BJ (cell line): ENCODE measurements around the gene OGFRL1. TPM values are rescaled to one million over a fixed set of nuclear protein-coding genes. Genes with fewer than 3 reads are reported as not detected.

Experiments used
- CTCF ChIA-PET: fragments of 350-600 bp; formaldehyde crosslinking; extraction: SDS; loops from one replicate; lab custom pipeline; 2021; ENCODE audit warnings: antibody characterized with exemption, inconsistent platforms; lab: Yijun Ruan, JAX
- POLR2A ChIA-PET: fragments of 300-600 bp; sonication (Branson Sonifier 250); formaldehyde crosslinking; extraction: SDS; loops from one replicate; lab custom pipeline; 2021; ENCODE audit warnings: antibody characterized with exemption; lab: Charles Lee
- DNase-seq: peaks from one replicate; pipeline ENCODE4 v3.0.0-alpha.2; 2011; ENCODE audit warnings: low read depth
- H3K27me3 ChIP-seq: 2 replicates; pipeline ENCODE4 v1.6.0; 2011; ENCODE audit warnings: low read length; ENCODE audit not compliant: control insufficient read depth, insufficient read depth
- H3K36me3 ChIP-seq: 2 replicates; pipeline ENCODE4 v1.5.1; 2011; ENCODE audit warnings: low read length; ENCODE audit not compliant: control insufficient read depth, insufficient read depth
- H3K4me3 ChIP-seq: 2 replicates; pipeline ENCODE4 v1.5.1; 2011; ENCODE audit warnings: low read depth, mild to moderate bottlenecking, control low read depth, low read length
- polyA plus RNA-seq: library from polyadenylated mRNA; depleted of rRNA; stranded (reverse); fragments of >200 nt; gene quantifications from 2 replicates; pipeline ENCODE4 v1.2.3, GENCODE V29; 2011
- TF ChIP-seq, protein P1 (sequence below): IDR thresholded peaks from 2 replicates; pipeline ENCODE4 v1.5.1; 2011; ENCODE audit warnings: low read depth, mild to moderate bottlenecking, control low read depth, inconsistent platforms, low read length, moderate library complexity; ENCODE audit not compliant: insufficient read depth

OGFRL1 gene
- polyA plus RNA-seq, 1 experiment = 5.2 TPM

DNA sequence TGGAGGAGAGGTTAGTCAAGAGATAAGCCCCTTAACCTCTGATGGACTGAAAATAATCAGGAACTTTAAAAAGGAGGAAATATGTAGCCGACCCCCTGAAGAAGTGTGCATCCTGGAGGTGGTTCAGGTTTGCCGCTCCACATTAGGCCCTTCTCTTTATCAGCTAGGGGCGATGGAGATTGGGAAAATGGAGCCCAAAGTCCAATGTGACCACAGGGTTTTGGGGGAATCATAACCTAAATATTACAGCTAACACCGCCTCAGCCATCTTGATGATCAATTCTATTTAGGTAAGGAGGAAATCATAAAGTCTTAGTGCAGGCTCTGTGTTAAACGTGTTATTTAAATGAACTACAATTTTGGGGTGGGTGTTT is 1.2 kb downstream of the OGFRL1 start:
- ChIA-PET POLR2A (no interaction called here), CTCF (interaction anchor here (0.6 to 1.8 kb wide), 5 partner anchors 10 to 223 kb away, joined by 3 to 6 read pairs (median 4); no protein-coding TSS in a partner anchor)
- no peaks in the 10 kb centered on the region for H3K27me3 ChIP-seq
- H3K36me3 ChIP-seq = no peaks in the 10 kb centered on the region
- TF ChIP-seq, protein P1, sequence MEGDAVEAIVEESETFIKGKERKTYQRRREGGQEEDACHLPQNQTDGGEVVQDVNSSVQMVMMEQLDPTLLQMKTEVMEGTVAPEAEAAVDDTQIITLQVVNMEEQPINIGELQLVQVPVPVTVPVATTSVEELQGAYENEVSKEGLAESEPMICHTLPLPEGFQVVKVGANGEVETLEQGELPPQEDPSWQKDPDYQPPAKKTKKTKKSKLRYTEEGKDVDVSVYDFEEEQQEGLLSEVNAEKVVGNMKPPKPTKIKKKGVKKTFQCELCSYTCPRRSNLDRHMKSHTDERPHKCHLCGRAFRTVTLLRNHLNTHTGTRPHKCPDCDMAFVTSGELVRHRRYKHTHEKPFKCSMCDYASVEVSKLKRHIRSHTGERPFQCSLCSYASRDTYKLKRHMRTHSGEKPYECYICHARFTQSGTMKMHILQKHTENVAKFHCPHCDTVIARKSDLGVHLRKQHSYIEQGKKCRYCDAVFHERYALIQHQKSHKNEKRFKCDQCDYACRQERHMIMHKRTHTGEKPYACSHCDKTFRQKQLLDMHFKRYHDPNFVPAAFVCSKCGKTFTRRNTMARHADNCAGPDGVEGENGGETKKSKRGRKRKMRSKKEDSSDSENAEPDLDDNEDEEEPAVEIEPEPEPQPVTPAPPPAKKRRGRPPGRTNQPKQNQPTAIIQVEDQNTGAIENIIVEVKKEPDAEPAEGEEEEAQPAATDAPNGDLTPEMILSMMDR = no peak
- peak overlapping the region; percentile 70 for H3K4me3 ChIP-seq
- DNase-seq = no peak

DNA sequence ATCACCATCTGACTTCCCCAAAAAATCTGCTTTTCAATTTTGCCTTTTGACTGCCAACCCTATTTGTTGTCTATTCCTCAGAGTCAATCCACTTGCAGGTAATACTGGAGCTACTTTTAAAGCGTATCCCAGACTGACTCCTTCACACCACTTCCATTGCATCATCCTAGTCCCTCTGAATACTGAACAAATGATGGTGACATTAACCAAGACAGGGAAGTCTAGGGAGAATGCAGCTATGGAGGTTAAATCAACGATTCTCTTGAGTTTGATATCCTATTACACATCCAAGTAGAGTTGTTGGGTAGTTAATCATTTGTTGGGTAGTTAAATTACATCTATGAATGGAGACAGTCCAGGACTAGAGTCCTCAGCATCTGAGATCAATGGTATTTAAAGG is 2.0 kb downstream of the OGFRL1 start:
- no peak for DNase-seq
- no peak overlapping the region for H3K4me3 ChIP-seq
- no peaks in the 10 kb centered on the region for H3K27me3 ChIP-seq
- no peaks in the 10 kb centered on the region for H3K36me3 ChIP-seq
- CTCF ChIA-PET = interaction anchor here (1.3 to 1.8 kb wide), 3 partner anchors 9 to 100 kb away, joined by 3 to 6 read pairs (median 4); no protein-coding TSS in a partner anchor
- TF ChIP-seq, protein P1 = no peak
- POLR2A ChIA-PET = no interaction called here

DNA sequence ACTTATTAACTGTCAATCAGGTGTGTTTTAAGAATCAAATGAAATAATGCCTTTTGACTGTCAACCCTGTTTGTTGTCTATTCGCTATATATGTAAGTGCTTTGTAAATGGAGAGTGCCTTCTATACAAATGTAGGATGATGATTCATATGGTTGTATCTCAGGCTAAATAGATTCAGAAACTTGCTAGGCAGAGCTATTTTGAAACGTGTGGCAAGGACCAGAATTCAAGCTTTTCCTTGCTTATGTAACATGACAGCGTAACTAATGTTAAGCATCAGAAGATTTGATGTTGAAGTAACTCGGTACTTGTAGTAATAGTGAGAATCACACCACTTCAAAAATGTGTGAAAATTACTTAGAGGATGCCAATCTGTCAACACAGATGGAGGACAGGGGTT is 3.4 kb downstream of the OGFRL1 start:
- CTCF ChIA-PET = interaction anchor here (1.2 to 1.3 kb wide), 2 partner anchors 28 to 99 kb away, joined by 3 read pairs; no protein-coding TSS in a partner anchor
- H3K27me3 ChIP-seq = no peaks in the 10 kb centered on the region
- POLR2A ChIA-PET = no interaction called here
- no peak overlapping the region for H3K4me3 ChIP-seq
- no peaks in the 10 kb centered on the region for H3K36me3 ChIP-seq
- no peak for DNase-seq
- TF ChIP-seq, protein P1 = no peak

DNA sequence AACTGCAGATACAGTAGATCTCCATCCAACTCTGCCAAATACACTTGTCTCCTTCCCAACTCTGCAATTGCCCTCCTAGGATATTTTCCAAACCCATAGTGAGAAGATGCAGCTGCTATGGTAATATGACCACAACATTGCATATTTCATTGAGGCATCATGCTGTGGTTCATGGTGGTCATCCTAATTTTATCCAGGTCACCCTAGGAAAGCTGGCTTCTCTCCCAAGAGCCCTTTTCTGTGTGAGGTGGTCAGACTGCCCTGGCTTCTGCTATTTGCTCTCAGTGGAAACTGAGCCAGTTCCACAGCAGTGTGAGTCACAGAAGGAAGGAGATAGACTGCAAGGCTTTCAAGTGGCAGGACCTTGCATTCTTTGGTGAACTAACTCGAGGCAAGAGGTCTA is 5.5 kb downstream of the OGFRL1 start:
- TF ChIP-seq, protein P1 = no peak
- no peaks in the 10 kb centered on the region for H3K27me3 ChIP-seq
- no peaks in the 10 kb centered on the region for H3K36me3 ChIP-seq
- CTCF ChIA-PET = no interaction called here
- POLR2A ChIA-PET = no interaction called here
- H3K4me3 ChIP-seq = no peak overlapping the region
- peak; percentile 81 for DNase-seq

DNA sequence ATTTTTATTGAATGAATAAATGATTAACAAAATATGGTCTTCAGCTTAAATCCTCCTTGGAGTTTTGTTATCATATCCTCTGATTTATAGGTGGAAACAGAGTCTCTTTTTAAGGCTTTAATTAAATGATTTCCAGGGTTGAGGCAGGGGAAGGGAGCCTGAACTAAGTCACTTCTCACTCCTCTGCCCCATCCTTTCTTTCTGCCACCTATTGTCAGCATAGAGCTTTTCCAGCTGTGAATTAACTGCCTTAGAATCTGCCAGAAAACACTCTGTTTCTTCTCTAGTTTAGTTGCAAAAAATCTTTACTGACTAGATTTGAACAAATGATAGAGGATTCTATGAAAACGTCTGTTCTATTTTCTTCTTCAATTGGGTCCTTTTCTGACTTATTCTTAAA is 9.8 kb downstream of the OGFRL1 start:
- TF ChIP-seq, protein P1 = no peak
- H3K4me3 ChIP-seq = no peak overlapping the region
- ChIA-PET CTCF (no interaction called here), POLR2A (interaction anchor here (0.6 kb wide), 1 partner anchor 120 kb away, joined by 3 read pairs; no protein-coding TSS in a partner anchor)
- no peak for DNase-seq
- H3K36me3 ChIP-seq = peaks cover 2% of the 10 kb centered on the region; the same call in 1 of the 2 replicates
- H3K27me3 ChIP-seq = no peaks in the 10 kb centered on the region
